PC-9 (cell line): Measurements from ENCODE around the gene TJP2. TPM values are rescaled to one million over a fixed set of nuclear protein-coding genes. Genes with fewer than 3 reads are reported as not detected.

Source experiments
- BruUV-seq: library from RNA; stranded (reverse); fragments of 400-500 nt; replicated peaks from 2 replicates; lab custom pipeline; 2021; lab: Mats Ljungman, UMichigan
- CTCF ChIA-PET: fragments of 300-600 bp; sonication (Branson Sonifier 250); formaldehyde crosslinking; loops from one replicate; lab custom pipeline; 2022; ENCODE audit warnings: antibody characterized with exemption; lab: Charles Lee
- POLR2A ChIA-PET: fragments of 300-600 bp; sonication (Branson Sonifier 250); formaldehyde crosslinking; loops from one replicate; lab custom pipeline; 2022; ENCODE audit warnings: antibody characterized with exemption; ENCODE audit not compliant: unreplicated experiment; lab: Charles Lee
- DNase-seq, 2 experiments: peaks; one replicate each; pipeline versions ENCODE4 v3.0.0 to v3.0.0-alpha.2; 2015 to 2022; ENCODE audit warnings: mixed read lengths in 1 of 2
- H2AFZ ChIP-seq: fragments of 200-600 bp; sonication (generic); 2 replicates; pipeline ENCODE4 v1.8.1; 2017; ENCODE audit warnings: antibody characterized with exemption
- H3F3A ChIP-seq: fragments of 200-600 bp; sonication (generic); 2 replicates; pipeline ENCODE4 v1.8.1; 2017; ENCODE audit warnings: antibody characterized with exemption, mild to moderate bottlenecking, low read depth; ENCODE audit not compliant: insufficient read depth
- H3K27ac ChIP-seq: fragments of 200-600 bp; sonication (generic); 2 replicates; pipeline ENCODE4 v1.6.1; 2016; ENCODE audit warnings: mixed run types
- H3K27me3 ChIP-seq: fragments of 200-600 bp; sonication (generic); 2 replicates; pipeline ENCODE4 v1.6.1; 2016; ENCODE audit warnings: low read depth, mixed run types; ENCODE audit not compliant: insufficient read depth
- H3K36me3 ChIP-seq: fragments of 200-600 bp; sonication (generic); 2 replicates; pipeline ENCODE4 v1.6.1; 2016; ENCODE audit warnings: low read depth, mixed run types
- H3K4me1 ChIP-seq: fragments of 200-600 bp; sonication (generic); replicated peaks from 2 replicates; pipeline ENCODE4 v1.6.1; 2016; ENCODE audit warnings: mixed run types; ENCODE audit not compliant: insufficient read depth
- H3K4me2 ChIP-seq: fragments of 200-600 bp; sonication (generic); 2 replicates; pipeline ENCODE4 v1.6.1; 2017; ENCODE audit warnings: mixed run types
- H3K4me3 ChIP-seq: fragments of 200-600 bp; sonication (generic); 2 replicates; pipeline ENCODE4 v1.6.1; 2016; ENCODE audit warnings: mixed run types
- H3K79me2 ChIP-seq: fragments of 200-600 bp; sonication (generic); 2 replicates; pipeline ENCODE4 v1.6.1; 2017; ENCODE audit warnings: low read depth, mixed run types
- H3K9me2 ChIP-seq: fragments of 200-600 bp; sonication (generic); 2 replicates; pipeline ENCODE4 v1.8.1; 2017; ENCODE audit warnings: mild to moderate bottlenecking; ENCODE audit not compliant: insufficient read depth
- H3K9me3 ChIP-seq: fragments of 200-600 bp; sonication (generic); 2 replicates; pipeline ENCODE4 v1.8.1; 2016; ENCODE audit warnings: low read depth; ENCODE audit not compliant: insufficient read depth
- H4K20me1 ChIP-seq: fragments of 200-600 bp; sonication (generic); 2 replicates; pipeline ENCODE4 v1.8.1; 2017; ENCODE audit not compliant: insufficient read depth
- CTCF ChIP-seq: fragments of 200-600 bp; sonication (generic); conservative IDR thresholded peaks from 2 replicates; pipeline ENCODE4 v1.6.1; 2017; ENCODE audit warnings: mixed run types, antibody characterized with exemption, mild to moderate bottlenecking, moderate library complexity
- EZH2 ChIP-seq: fragments of 200-600 bp; sonication (generic); IDR thresholded peaks from 2 replicates; pipeline ENCODE4 v1.8.0; 2017; ENCODE audit warnings: antibody characterized with exemption, low read depth
- intact Hi-C: fragments of 100-400 bp; cut with micrococcal nuclease; formaldehyde crosslinking; loops from one replicate; pipeline ENCODE4 v1.10.0; 2022; ENCODE audit not compliant: unreplicated experiment
- total RNA-seq: library from RNA; stranded (reverse); gene quantifications from 2 replicates; pipeline ENCODE4 v1.2.3, GENCODE V29; 2021

TJP2 gene
- total RNA-seq, 1 experiment from 2014 or later = 143 TPM

- POLR2A ChIA-PET = interaction anchor here (0.7 to 0.8 kb wide), 2 partner anchors 8 to 815 kb away, joined by 3 to 5 read pairs; no protein-coding TSS in a partner anchor
- H3K4me1 ChIP-seq = peaks cover 65% of the 10 kb centered on the region
- BruUV-seq = no TSS peak
- no peaks in the 10 kb centered on the region for H3K9me3 ChIP-seq
- peak; percentile 36 to 86 for DNase-seq
- CTCF ChIA-PET = interaction anchor here (0.5 to 1.6 kb wide), 3 partner anchors 8 to 563 kb away, joined by 3 to 19 read pairs (median 3); no protein-coding TSS in a partner anchor
- peak overlapping the region; percentile 84 for H3K4me2 ChIP-seq
- peaks cover 8% of the 10 kb centered on the region; the same call in 1 of the 2 replicates for H3K36me3 ChIP-seq
- H3K9me2 ChIP-seq = no peaks in the 10 kb centered on the region
- peaks cover 17% of the 10 kb centered on the region for H3F3A ChIP-seq
- intact Hi-C loops = loop anchor here (1.0 kb wide), 1 partner anchor 9 kb away; no protein-coding TSS in a partner anchor
- peak overlapping the region; percentile 89 for H3K27ac ChIP-seq
- H2AFZ ChIP-seq = no peak overlapping the region
- H3K79me2 ChIP-seq = peaks cover 91% of the 10 kb centered on the region
- peak overlapping the region; percentile 38 for H3K4me3 ChIP-seq
- TF ChIP-seq CTCF (no peak), EZH2 (no peak)
- no peaks in the 10 kb centered on the region for H3K27me3 ChIP-seq
- H4K20me1 ChIP-seq = peaks cover 5% of the 10 kb centered on the region; the same call in 1 of the 2 replicates
Measured at GRCh38 chr9:69186841-69187611, 12.9 kb downstream of the TJP2 start.

- Histone ChIP-seq H3K79me2 (peaks cover 91% of the 10 kb centered on the region), H3K4me2 (no peak overlapping the region), H3K4me1 (peaks cover 71% of the 10 kb centered on the region), H4K20me1 (peaks cover 11% of the 10 kb centered on the region; the same call in 1 of the 2 replicates), H3F3A (peaks cover 25% of the 10 kb centered on the region), H3K27ac (no peak overlapping the region), H2AFZ (no peak overlapping the region), H3K4me3 (no peak overlapping the region), H3K9me3 (no peaks in the 10 kb centered on the region), H3K27me3 (no peaks in the 10 kb centered on the region), H3K36me3 (0 out of 2 replicates have a peak, but pooled peaks cover 4% of the 10 kb centered on the region), H3K9me2 (no peaks in the 10 kb centered on the region)
- POLR2A ChIA-PET = no interaction called here
- TF ChIP-seq EZH2 (no peak), CTCF (no peak)
- no TSS peak for BruUV-seq
- CTCF ChIA-PET = no interaction called here
- DNase-seq = no peak
- intact Hi-C loops = no loop called here
Measured at GRCh38 chr9:69188975-69189374, 14.9 kb downstream of the TJP2 start.

GRCh38 chr9:69190086-69190862 lies 16.2 kb downstream of the TJP2 start:
- H4K20me1 ChIP-seq = peaks cover 17% of the 10 kb centered on the region; the same call in 1 of the 2 replicates
- H3K4me2 ChIP-seq = no peak overlapping the region
- no peaks in the 10 kb centered on the region for H3K9me3 ChIP-seq
- no peaks in the 10 kb centered on the region for H3K9me2 ChIP-seq
- H3K79me2 ChIP-seq = peaks cover 91% of the 10 kb centered on the region
- intact Hi-C loops = loop anchor here (5.0 kb wide), 1 partner anchor 153 kb away; the partner anchor contains the start of gene FXN
- ChIA-PET POLR2A (interaction anchor here (0.6 kb wide), 1 partner anchor 8 kb away, joined by 5 read pairs; no protein-coding TSS in a partner anchor), CTCF (no interaction called here)
- H3K4me3 ChIP-seq = no peak overlapping the region
- H3K36me3 ChIP-seq = 0 out of 2 replicates have a peak, but pooled peaks cover 4% of the 10 kb centered on the region
- TF ChIP-seq EZH2 = no peak
- TF ChIP-seq CTCF = no peak
- H3K4me1 ChIP-seq = peaks cover 65% of the 10 kb centered on the region
- no peak overlapping the region for H2AFZ ChIP-seq
- no peaks in the 10 kb centered on the region for H3K27me3 ChIP-seq
- peaks cover 25% of the 10 kb centered on the region for H3F3A ChIP-seq
- no TSS peak for BruUV-seq
- DNase-seq = no peak
- H3K27ac ChIP-seq = no peak overlapping the region
